ENCODE measurements around the gene PARM1.
"Not testable (repeated sequence)": the region's sequence is repeated elsewhere in the genome, so short reads cannot be mapped to it uniquely, and the experiment has no call there.

Gene PARM1

DNA sequence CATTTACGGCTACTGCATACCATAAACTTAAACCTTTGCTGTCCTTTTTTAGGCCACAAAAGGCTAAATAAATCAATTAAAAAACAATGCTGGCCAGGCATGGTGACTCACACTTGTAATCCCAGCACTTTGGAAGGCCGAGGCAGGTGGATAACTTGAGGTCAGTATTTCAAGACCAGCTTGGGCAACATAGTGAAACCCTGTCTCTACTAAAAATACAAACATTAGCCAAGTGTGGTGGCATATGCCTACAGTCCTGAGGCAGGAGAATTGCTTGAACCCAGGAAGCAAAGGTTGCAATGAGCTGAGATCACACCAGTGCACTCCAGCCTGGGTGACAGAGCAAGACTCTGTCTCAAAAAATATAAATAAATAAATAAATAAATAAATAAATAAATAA is 61.5 kb downstream of the PARM1 start:
- not testable (repeated sequence) for DNase-seq

DNA sequence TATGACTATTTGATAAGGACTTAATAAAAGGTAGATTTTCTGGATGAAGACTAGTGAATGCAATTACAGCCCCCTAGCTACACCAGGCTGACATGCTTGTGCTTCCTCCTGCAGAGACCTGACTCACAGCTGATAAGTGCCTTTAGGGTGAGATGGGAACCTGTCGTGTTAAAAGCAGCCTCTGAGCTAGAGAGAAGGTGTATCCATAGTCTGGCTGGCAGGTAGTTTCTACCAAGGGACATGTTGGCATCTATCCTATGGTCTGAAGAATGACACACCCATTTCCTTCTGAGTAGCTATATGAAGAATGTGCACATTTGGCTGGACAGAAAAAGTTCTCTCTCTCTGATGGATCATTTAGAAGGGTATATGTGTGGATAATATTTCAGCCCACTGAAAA is 64.1 kb downstream of the PARM1 start:
- no peak for DNase-seq

- no peak for DNase-seq
Measured at GRCh38 chr4:74997948-74998729, 65.2 kb downstream of the PARM1 start.

- no peak for DNase-seq
Measured at GRCh38 chr4:74999714-75000309, 66.9 kb downstream of the PARM1 start.

DNA sequence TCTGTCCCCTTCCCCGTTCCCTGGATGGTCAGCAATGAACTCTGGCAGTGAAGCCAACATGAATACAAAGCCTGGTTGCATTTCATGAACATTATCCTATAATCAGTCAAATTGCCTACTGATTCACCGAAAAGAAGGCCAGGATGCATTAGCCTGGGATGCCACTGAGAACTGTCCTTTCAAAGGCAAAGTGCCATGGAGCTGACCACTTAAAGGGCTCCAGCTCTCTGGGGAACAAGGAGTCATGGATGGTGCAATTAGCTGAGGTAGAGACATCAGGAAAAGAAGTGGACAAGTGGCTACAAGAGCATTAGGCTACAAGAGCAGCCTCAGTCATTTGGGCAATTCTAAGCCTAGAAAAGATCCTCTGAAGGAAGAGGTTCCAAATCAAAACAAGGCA is 69.0 kb downstream of the PARM1 start:
- DNase-seq: no peak

DNA sequence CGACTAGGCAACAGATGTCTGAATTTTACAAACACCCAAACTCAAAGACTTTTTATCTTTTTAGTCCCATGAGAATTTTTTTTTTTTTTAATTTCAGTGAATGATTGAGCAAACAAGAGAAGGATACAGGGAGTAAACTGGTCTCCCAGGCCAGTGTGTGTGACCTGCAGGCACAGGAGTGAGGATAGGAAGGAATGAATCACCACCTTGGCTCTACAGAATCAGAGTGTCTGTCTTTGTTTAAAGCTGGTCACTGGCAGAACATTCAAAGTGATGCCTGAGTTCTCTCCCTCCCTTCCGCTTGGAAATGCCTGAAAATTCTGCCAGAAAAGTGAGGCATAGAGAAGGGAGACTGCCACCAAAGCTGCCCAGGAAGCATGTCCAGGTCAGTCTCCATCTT is 69.5 kb downstream of the PARM1 start:
- DNase-seq: no peak

- DNase-seq: no peak
Measured at GRCh38 chr4:75003979-75004378, 71.1 kb downstream of the PARM1 start.

GRCh38 chr4:75004755-75005668 is 72.1 kb downstream of the PARM1 start:
- DNase-seq: no peak

- DNase-seq: no peak
Measured at GRCh38 chr4:75005727-75006126, 72.8 kb downstream of the PARM1 start.

DNA sequence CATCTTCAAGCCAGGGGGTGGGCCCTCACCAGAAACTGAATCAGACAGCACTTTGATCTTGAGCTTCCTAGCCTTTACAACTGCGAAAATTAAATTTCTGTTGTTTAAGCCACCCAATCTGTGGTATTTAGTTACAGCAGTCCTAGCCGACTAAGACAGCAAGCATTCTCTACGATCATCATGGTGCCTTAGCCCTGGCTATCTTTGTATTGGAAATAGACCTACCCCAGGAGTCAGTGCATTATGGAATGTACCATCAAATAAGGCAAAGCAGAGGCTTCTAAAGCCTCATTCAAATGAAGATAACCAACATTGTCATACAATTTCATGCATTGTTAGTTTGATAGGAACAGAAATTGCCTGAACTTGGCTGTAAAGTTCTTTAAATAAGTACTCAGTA is 75.0 kb downstream of the PARM1 start:
- DNase-seq: no peak

DNA sequence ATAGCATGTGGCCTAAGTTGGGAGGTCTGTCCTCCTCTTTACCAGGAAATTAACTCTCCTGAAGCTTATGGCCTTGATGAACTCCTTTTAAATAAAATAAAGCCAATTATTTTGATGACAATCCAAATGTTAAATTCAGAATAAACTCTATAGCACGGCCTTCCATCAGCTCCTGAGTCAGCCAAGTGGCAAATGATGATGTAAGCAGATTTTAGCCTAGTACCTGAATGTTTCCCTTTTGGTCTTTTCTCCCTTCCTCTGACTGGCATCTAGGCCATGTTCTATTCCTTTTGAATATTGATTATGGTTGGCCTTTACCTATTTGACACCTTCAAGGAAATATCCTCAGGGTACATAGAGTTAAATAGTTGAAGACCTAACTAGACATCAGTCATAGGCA is 76.2 kb downstream of the PARM1 start:
- no peak for DNase-seq

DNA sequence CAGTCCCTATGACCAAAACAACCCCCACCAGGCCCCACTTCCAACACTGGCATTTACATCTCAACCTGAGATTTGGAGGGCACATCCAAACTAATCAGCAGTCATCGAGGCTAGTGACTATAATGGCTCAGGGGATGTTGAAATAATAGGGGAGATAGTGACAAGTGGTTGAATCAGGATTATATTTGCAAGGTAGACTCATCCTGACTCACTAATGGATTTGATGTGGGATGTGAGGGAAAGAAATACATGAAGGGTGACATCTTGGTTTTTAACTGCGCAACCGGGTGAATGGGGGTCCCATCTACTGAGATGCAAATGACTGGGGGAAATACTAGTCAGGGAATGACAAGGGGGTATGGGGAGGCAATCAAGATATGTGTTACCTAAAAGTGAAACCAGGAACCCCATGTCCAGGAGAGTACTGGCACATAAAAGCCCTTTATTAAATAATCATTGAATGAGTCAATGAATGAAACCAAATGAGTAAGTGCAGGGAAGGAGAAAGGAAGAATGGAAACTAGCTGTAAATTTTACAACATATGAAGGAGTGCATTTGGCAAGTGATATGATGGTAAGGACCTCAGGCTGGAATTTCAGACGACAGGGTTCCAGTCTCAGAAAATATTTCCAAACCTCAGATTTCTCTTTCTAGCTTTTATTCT is 78.3 kb downstream of the PARM1 start:
- no peak for DNase-seq

GRCh38 chr4:75015627-75016026 is 82.7 kb downstream of the PARM1 start:
- DNase-seq: no peak

DNA sequence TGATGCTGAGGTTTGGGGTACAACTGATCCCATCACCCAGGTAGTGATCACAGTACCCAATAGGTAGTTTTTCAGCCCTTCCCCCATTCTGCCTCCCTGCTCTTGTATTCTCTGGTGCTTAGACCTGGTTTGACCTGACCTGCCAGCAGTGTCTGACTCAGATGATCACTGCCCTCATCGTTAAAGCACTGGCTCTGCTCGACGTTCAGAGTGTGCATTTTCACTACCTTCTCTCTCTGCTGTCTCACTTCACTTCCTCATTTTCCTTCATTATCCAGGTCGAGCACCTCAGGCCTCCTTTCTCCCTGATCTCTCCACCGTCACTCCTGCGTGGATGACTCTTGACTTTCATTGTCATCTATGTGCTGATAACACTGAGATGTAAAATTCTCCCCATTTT is 83.6 kb downstream of the PARM1 start:
- no peak for DNase-seq

DNA sequence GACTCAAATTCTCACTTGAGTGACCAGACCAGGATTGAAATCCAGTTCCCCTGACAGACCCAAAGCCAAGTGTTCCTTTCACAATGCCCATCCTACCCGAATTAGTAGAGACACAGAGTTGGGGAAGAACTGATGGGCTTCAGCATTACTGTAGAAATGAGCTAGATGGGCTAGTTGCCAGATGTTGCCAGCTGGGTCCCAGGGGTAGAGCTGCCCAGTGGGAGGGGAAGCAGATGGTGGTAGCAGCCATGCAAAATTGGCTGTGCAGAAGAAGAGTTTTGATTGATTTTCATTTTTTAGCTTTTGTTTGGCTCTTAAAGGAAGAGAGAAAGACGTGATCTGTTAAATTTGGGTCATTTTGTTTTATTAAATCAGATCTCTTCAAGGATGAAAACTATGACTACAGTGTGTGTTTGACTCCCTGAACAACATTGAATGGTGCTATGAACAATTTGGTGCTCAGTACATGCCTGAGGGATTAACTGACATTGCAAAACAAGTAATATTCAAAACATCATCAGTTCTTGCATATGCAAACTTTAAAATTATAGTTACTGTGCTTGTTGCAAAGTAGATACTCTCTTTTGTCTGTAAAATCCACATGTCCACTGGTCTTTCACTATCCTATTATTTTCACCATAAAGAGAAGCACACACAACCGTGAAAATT is 86.0 kb downstream of the PARM1 start:
- no peak for DNase-seq

- no peak for DNase-seq
Measured at GRCh38 chr4:75025431-75025830, 92.5 kb downstream of the PARM1 start.

DNA sequence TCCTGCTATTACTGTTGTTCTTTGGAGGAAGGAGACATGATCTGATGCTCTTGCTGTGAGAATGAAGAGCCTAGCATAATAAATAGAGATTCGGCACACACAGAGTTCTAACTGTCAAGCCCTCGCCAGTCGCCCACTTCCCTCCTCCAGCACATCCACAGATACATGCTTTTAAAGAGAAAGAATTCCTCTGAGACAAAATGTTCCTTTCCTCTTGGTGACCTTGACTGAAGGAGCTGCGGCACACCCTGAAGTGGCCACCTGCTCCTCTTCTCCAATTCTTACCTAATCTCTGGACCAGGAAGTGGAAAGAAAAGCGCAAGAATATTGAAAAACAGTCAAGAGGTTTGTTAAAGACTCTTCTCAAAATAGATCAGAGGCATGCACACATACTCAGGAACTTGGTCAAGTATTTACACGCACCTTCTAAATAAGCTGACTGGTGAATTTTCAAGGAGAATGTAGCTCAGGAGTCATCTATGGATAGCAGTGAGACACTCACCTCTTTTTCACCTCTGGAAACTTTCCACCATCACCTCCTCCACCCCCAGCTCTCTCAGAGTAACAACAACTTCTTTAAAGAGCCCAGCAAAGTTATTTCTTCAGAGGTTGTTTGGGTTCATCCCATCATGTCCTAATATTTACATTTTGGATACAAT is 95.4 kb downstream of the PARM1 start:
- no peak for DNase-seq

DNA sequence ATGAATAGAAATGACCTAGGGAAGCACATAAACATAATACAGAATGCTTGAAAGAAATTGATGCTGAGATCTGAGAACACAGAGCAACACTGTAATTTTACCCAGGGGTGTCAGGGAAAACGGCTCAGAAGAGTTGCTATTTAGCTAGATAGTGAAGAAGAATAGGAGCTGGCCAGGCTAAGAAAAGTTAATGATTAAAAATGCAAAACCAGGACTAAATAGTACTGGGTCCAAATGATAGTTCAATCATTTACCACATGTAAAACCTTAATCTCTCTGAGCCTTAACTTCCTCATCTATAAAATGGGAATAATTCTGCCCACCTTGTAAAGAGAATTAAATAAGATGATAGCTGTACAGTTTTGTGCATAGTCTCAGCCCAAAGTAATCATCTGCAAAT is 97.1 kb downstream of the PARM1 start:
- no peak for DNase-seq

GRCh38 chr4:75030649-75031235 is 97.8 kb downstream of the PARM1 start:
- no peak for DNase-seq

- DNase-seq: no peak
Measured at GRCh38 chr4:75031775-75032174, 98.9 kb downstream of the PARM1 start.

DNA sequence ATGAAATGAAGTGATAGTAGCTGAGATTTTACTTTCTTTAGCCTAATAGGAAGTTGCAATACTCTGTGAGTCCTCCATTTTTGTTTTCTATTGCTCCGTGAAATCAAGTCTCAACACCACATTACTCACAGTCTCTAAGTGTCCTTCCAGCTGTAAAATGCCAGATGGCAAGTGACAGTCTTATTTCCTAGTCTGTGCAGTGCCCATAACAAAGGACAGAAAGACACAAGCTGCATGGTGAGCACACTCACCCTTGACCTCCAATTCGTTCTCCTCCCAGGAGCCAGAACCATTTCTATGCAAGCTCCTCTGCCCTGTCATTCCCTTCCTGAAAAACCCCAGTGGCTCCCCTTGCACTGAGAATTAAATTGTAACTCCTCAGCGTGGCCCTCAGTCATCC is 101.6 kb downstream of the PARM1 start:
- no peak for DNase-seq

- no peak for DNase-seq
Measured at GRCh38 chr4:75035321-75035720, 102.4 kb downstream of the PARM1 start.
